HG03066 (cell line): ENCODE measurements around the gene LRMDA.

Experiments
- ATAC-seq: cut with Tn5 transposase; IDR thresholded peaks from one replicate; pipeline ENCODE4 v1.9.1; 2021; ENCODE audit warnings: low read depth; ENCODE audit not compliant: unreplicated experiment

Gene LRMDA

GRCh38 chr10:75470901-75471300, 39.5 kb downstream of the LRMDA start:
- ATAC-seq = no peak

GRCh38 chr10:75472685-75473084, 41.3 kb downstream of the LRMDA start:
- ATAC-seq = no peak

GRCh38 chr10:75474106-75474505, 42.7 kb downstream of the LRMDA start:
- no peak for ATAC-seq

GRCh38 chr10:75475460-75476182, 44.2 kb downstream of the LRMDA start:
- ATAC-seq = no peak

GRCh38 chr10:75476569-75476968, 45.1 kb downstream of the LRMDA start:
- no peak for ATAC-seq

- no peak for ATAC-seq
Measured at GRCh38 chr10:75476985-75477384, 45.6 kb downstream of the LRMDA start.

GRCh38 chr10:75477680-75478079, 46.3 kb downstream of the LRMDA start:
- ATAC-seq = no peak

- ATAC-seq = no peak
Measured at GRCh38 chr10:75480374-75480773, 49.0 kb downstream of the LRMDA start.

- no peak for ATAC-seq
Measured at GRCh38 chr10:75483188-75483587, 51.8 kb downstream of the LRMDA start.

GRCh38 chr10:75484717-75485116, 53.3 kb downstream of the LRMDA start:
- no peak for ATAC-seq

- ATAC-seq = no peak
Measured at GRCh38 chr10:75486591-75486990, 55.2 kb downstream of the LRMDA start.

GRCh38 chr10:75487087-75487754, 55.8 kb downstream of the LRMDA start:
- ATAC-seq = peak; percentile 68

GRCh38 chr10:75487755-75488125, 56.3 kb downstream of the LRMDA start:
- no peak for ATAC-seq

GRCh38 chr10:75492173-75492925, 60.9 kb downstream of the LRMDA start:
- ATAC-seq = no peak

GRCh38 chr10:75493464-75493863, 62.0 kb downstream of the LRMDA start:
- ATAC-seq = no peak

GRCh38 chr10:75495434-75496190, 64.2 kb downstream of the LRMDA start:
- ATAC-seq = no peak

- ATAC-seq = no peak
Measured at GRCh38 chr10:75496191-75496567, 64.8 kb downstream of the LRMDA start.

- no peak for ATAC-seq
Measured at GRCh38 chr10:75497997-75498883, 66.8 kb downstream of the LRMDA start.

GRCh38 chr10:75498884-75499350, 67.5 kb downstream of the LRMDA start:
- ATAC-seq = no peak
